Neutrophil (primary cell): ENCODE data around the gene HAO1.

Source experiments
- H3K27ac ChIP-seq: fragments of 200-600 bp; sonication (generic); 2 replicates; pipeline ENCODE4 v1.5.1; 2016; ENCODE audit warnings: mild to moderate bottlenecking, moderate library complexity
- H3K27me3 ChIP-seq: fragments of 200-600 bp; sonication (generic); 2 replicates; pipeline ENCODE4 v1.6.0; 2016; ENCODE audit warnings: mild to moderate bottlenecking
- H3K36me3 ChIP-seq: fragments of 200-600 bp; sonication (generic); 2 replicates; pipeline ENCODE4 v1.5.1; 2017
- H3K4me1 ChIP-seq, 2 experiments: fragments of 200-600 bp in 1 of 2; sonication (generic) in 1 of 2; 1 replicate in 1 of 2; 2 replicates in 1 of 2; pipeline versions ENCODE4 v1.5.1 to v1.6.1; 2013 to 2016; ENCODE audit warnings: low read depth in 1 of 2, low read length in 1 of 2, mild to moderate bottlenecking in 1 of 2, moderate library complexity in 1 of 2; ENCODE audit not compliant: control insufficient read depth in 1 of 2, insufficient read depth in 1 of 2
- H3K4me3 ChIP-seq, 2 experiments: fragments of 200-600 bp in 1 of 2; sonication (generic) in 1 of 2; 1 replicate in 1 of 2; 2 replicates in 1 of 2; pipeline ENCODE4 v1.5.1; 2013 to 2016; ENCODE audit warnings: low read depth in 1 of 2, low read length in 1 of 2, mild to moderate bottlenecking in 1 of 2, moderate library complexity in 1 of 2
- H3K9me3 ChIP-seq: fragments of 200-600 bp; sonication (generic); 2 replicates; pipeline ENCODE4 v1.5.1; 2016
- TF ChIP-seq, protein P1 (sequence below): fragments of 200-600 bp; sonication (generic); IDR thresholded peaks from 2 replicates; pipeline ENCODE4 v1.5.1; 2016; ENCODE audit warnings: antibody characterized with exemption

Gene HAO1

GRCh38 chr20:7893014-7893730 is 47.1 kb downstream of the HAO1 start:
- Histone ChIP-seq H3K9me3 (no peaks in the 10 kb centered on the region), H3K36me3 (no peaks in the 10 kb centered on the region), H3K4me3 (no peak overlapping the region), H3K27ac (no peak overlapping the region), H3K4me1 (no peaks in the 10 kb centered on the region), H3K27me3 (no peaks in the 10 kb centered on the region)
- TF ChIP-seq, protein P1, sequence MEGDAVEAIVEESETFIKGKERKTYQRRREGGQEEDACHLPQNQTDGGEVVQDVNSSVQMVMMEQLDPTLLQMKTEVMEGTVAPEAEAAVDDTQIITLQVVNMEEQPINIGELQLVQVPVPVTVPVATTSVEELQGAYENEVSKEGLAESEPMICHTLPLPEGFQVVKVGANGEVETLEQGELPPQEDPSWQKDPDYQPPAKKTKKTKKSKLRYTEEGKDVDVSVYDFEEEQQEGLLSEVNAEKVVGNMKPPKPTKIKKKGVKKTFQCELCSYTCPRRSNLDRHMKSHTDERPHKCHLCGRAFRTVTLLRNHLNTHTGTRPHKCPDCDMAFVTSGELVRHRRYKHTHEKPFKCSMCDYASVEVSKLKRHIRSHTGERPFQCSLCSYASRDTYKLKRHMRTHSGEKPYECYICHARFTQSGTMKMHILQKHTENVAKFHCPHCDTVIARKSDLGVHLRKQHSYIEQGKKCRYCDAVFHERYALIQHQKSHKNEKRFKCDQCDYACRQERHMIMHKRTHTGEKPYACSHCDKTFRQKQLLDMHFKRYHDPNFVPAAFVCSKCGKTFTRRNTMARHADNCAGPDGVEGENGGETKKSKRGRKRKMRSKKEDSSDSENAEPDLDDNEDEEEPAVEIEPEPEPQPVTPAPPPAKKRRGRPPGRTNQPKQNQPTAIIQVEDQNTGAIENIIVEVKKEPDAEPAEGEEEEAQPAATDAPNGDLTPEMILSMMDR, result no peak

DNA sequence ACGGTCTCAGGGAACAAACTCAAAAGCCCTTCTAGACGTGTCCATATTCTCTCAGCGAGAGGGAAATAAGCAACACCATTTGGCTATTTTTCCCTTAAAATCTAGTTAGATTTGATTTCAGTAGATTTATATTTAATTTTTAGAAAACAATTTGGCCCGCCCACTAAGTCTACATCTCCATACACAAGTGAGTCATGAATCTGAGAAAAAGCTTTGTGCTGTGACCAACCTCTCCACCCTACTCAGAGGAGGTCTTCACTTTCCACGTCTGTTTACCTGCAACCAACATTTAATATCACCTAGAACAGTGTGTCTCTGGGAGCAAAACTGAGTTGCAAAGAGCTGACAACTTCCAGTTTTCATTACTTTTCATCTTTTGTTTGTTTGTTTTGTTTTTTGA is 48.6 kb downstream of the HAO1 start:
- no peak overlapping the region for H3K27ac ChIP-seq
- H3K4me1 ChIP-seq, result no peaks in the 10 kb centered on the region
- TF ChIP-seq, protein P1, result no peak

GRCh38 chr20:7889736-7890135 is 50.5 kb downstream of the HAO1 start:
- no peak overlapping the region for H3K27ac ChIP-seq
- H3K36me3 ChIP-seq, result no peaks in the 10 kb centered on the region
- H3K27me3 ChIP-seq, result no peaks in the 10 kb centered on the region
- H3K4me1 ChIP-seq, result no peaks in the 10 kb centered on the region
- no peak overlapping the region for H3K4me3 ChIP-seq
- TF ChIP-seq, protein P1, result no peak
- no peaks in the 10 kb centered on the region for H3K9me3 ChIP-seq

More for the DNA sequence above, 48.6 kb downstream of the HAO1 start:
- Histone ChIP-seq H3K27me3 (no peaks in the 10 kb centered on the region), H3K9me3 (no peaks in the 10 kb centered on the region), H3K4me3 (no peak overlapping the region), H3K36me3 (no peaks in the 10 kb centered on the region)

GRCh38 chr20:7883741-7884140 is 56.5 kb downstream of the HAO1 start:
- Histone ChIP-seq H3K27ac (no peak overlapping the region), H3K4me1 (peaks cover 0 to 23% of the 10 kb centered on the region in 2 experiments), H3K36me3 (no peaks in the 10 kb centered on the region), H3K4me3 (no peak overlapping the region), H3K9me3 (no peaks in the 10 kb centered on the region), H3K27me3 (no peaks in the 10 kb centered on the region)
- TF ChIP-seq, protein P1, result no peak

GRCh38 chr20:7883309-7883708 is 56.9 kb downstream of the HAO1 start:
- TF ChIP-seq, protein P1, result no peak
- Histone ChIP-seq H3K27me3 (no peaks in the 10 kb centered on the region), H3K27ac (no peak overlapping the region), H3K36me3 (no peaks in the 10 kb centered on the region), H3K4me3 (no peak overlapping the region), H3K4me1 (peaks cover 0 to 23% of the 10 kb centered on the region in 2 experiments), H3K9me3 (no peaks in the 10 kb centered on the region)
